ENCODE data around the gene RYR1.

DNA sequence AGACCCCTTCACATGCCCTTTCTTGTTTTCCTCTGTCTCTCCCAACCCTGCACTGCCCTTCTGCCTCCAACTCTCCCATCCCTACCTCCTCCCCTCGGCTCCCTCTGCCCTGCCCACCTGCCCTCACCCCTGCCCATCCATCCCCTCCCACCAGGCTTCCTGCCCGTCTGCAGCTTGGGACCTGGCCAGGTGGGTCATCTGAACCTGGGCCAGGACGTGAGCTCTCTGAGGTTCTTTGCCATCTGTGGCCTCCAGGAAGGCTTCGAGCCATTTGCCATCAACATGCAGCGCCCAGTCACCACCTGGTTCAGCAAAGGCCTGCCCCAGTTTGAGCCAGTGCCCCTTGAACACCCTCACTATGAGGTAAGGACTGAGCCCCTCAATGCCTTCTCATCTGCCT is 35.7 kb downstream of the RYR1 start:
- TF ChIP-seq, protein P1, sequence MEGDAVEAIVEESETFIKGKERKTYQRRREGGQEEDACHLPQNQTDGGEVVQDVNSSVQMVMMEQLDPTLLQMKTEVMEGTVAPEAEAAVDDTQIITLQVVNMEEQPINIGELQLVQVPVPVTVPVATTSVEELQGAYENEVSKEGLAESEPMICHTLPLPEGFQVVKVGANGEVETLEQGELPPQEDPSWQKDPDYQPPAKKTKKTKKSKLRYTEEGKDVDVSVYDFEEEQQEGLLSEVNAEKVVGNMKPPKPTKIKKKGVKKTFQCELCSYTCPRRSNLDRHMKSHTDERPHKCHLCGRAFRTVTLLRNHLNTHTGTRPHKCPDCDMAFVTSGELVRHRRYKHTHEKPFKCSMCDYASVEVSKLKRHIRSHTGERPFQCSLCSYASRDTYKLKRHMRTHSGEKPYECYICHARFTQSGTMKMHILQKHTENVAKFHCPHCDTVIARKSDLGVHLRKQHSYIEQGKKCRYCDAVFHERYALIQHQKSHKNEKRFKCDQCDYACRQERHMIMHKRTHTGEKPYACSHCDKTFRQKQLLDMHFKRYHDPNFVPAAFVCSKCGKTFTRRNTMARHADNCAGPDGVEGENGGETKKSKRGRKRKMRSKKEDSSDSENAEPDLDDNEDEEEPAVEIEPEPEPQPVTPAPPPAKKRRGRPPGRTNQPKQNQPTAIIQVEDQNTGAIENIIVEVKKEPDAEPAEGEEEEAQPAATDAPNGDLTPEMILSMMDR (IDR thresholded peaks at IDR 0.05; ENCODE audit: low read depth, low read length), result no peak
- no peak for TF ChIP-seq MYC (IDR thresholded peaks at IDR 0.05; ENCODE audit: low read depth, low read length)
